Testis (tissue), 2 donors: ENCODE measurements around the gene CXCR2.

Experiments
- CTCF ChIP-seq, 3 experiments: fragments of 450-650 bp in 2 of 3; fragments of 200-600 bp in 1 of 3; sonication (generic) in 1 of 3; IDR thresholded peaks; one replicate each; pipeline ENCODE4 v1.5.1; 2016 to 2019; ENCODE audit warnings: antibody characterized with exemption in 3 of 3, mild to moderate bottlenecking in 2 of 3, moderate library complexity in 1 of 3
- POLR2A ChIP-seq: fragments of 450-650 bp; IDR thresholded peaks from one replicate; pipeline ENCODE4 v1.6.1; 2017; ENCODE audit warnings: antibody characterized with exemption, mild to moderate bottlenecking, moderate library complexity

- TF ChIP-seq CTCF (IDR thresholded peaks at IDR 0.05) (no peak), POLR2A (no peak)
Measured at GRCh38 chr2:218152777-218153176, 26.9 kb downstream of the CXCR2 start.
